Measurements from ENCODE around the gene GCH1.

- TF ChIP-seq CTCF (IDR thresholded peaks at IDR 0.05) (no peak), POLR2A (IDR thresholded peaks at IDR 0.05) (no peak)
Measured at GRCh38 chr14:54828037-54828436, 74.6 kb downstream of the GCH1 start.
